Adipocyte (in vitro differentiated cells): Measurements from ENCODE around the gene OSBPL9.

Source experiments
- DNase-seq: peaks from one replicate; pipeline ENCODE4 v3.0.0-alpha.2; 2015; ENCODE audit warnings: low read depth
- H3K27me3 ChIP-seq: replicated peaks from 2 replicates; pipeline ENCODE4 v1.7.0; 2013; ENCODE audit warnings: mild to moderate bottlenecking, low read length, moderate library complexity; ENCODE audit not compliant: control insufficient read depth, insufficient read depth
- H3K36me3 ChIP-seq: 2 replicates; pipeline ENCODE4 v1.7.0; 2013; ENCODE audit warnings: low read length, mild to moderate bottlenecking, moderate library complexity; ENCODE audit not compliant: control insufficient read depth, insufficient read depth, severe bottlenecking
- H3K4me1 ChIP-seq: 2 replicates; pipeline ENCODE4 v1.7.0; 2013; ENCODE audit warnings: mild to moderate bottlenecking, low read length, moderate library complexity; ENCODE audit not compliant: control insufficient read depth, insufficient read depth
- H3K4me3 ChIP-seq: 2 replicates; pipeline ENCODE4 v1.7.0; 2013; ENCODE audit warnings: mild to moderate bottlenecking, low read length, moderate library complexity
- H3K9ac ChIP-seq: 2 replicates; pipeline ENCODE4 v1.7.0; 2013; ENCODE audit warnings: mild to moderate bottlenecking, low read length, moderate library complexity
- H3K9me3 ChIP-seq: 2 replicates; pipeline ENCODE4 v1.7.0; 2013; ENCODE audit warnings: mild to moderate bottlenecking, low read length, moderate library complexity; ENCODE audit not compliant: control insufficient read depth

OSBPL9 gene

GRCh38 chr1:51714374-51715019 lies 97.6 kb downstream of the OSBPL9 start:
- DNase-seq, result no peak
- no peaks in the 10 kb centered on the region for H3K27me3 ChIP-seq
- no peak overlapping the region for H3K4me3 ChIP-seq
- H3K36me3 ChIP-seq, result peaks cover 17% of the 10 kb centered on the region
- H3K9me3 ChIP-seq, result no peaks in the 10 kb centered on the region
- H3K4me1 ChIP-seq, result no peaks in the 10 kb centered on the region
- no peak overlapping the region for H3K9ac ChIP-seq

- Histone ChIP-seq H3K36me3 (peaks cover 17% of the 10 kb centered on the region), H3K9me3 (no peaks in the 10 kb centered on the region), H3K4me3 (no peak overlapping the region), H3K9ac (no peak overlapping the region), H3K27me3 (no peaks in the 10 kb centered on the region), H3K4me1 (no peaks in the 10 kb centered on the region)
- no peak for DNase-seq
These were observed 98.5 kb downstream of the OSBPL9 start for GRCh38 chr1:51715369-51715768.

- Histone ChIP-seq H3K4me1 (no peaks in the 10 kb centered on the region), H3K9ac (no peak overlapping the region), H3K36me3 (peaks cover 22% of the 10 kb centered on the region), H3K27me3 (no peaks in the 10 kb centered on the region), H3K9me3 (no peaks in the 10 kb centered on the region), H3K4me3 (no peak overlapping the region)
- DNase-seq, result no peak
These were observed 99.9 kb downstream of the OSBPL9 start for GRCh38 chr1:51716746-51717145.

GRCh38 chr1:51717842-51718241 lies 101.0 kb downstream of the OSBPL9 start:
- H3K4me1 ChIP-seq, result no peaks in the 10 kb centered on the region
- H3K4me3 ChIP-seq, result no peak overlapping the region

GRCh38 chr1:51719146-51719545 lies 102.3 kb downstream of the OSBPL9 start:
- no peak for DNase-seq

More at GRCh38 chr1:51717842-51718241, 101.0 kb downstream of the OSBPL9 start:
- peaks cover 22% of the 10 kb centered on the region for H3K36me3 ChIP-seq
- H3K9me3 ChIP-seq, result no peaks in the 10 kb centered on the region
- H3K27me3 ChIP-seq, result no peaks in the 10 kb centered on the region
- DNase-seq, result no peak
- H3K9ac ChIP-seq, result no peak overlapping the region

GRCh38 chr1:51724797-51725196 lies 107.9 kb downstream of the OSBPL9 start:
- H3K9me3 ChIP-seq, result no peaks in the 10 kb centered on the region
- H3K27me3 ChIP-seq, result no peaks in the 10 kb centered on the region
- peaks cover 4% of the 10 kb centered on the region for H3K36me3 ChIP-seq
- no peak overlapping the region for H3K9ac ChIP-seq
- DNase-seq, result no peak
- no peak overlapping the region for H3K4me3 ChIP-seq
- no peaks in the 10 kb centered on the region for H3K4me1 ChIP-seq

More at GRCh38 chr1:51719146-51719545, 102.3 kb downstream of the OSBPL9 start:
- no peak overlapping the region for H3K4me3 ChIP-seq
- H3K27me3 ChIP-seq, result no peaks in the 10 kb centered on the region
- no peaks in the 10 kb centered on the region for H3K4me1 ChIP-seq
- no peak overlapping the region for H3K9ac ChIP-seq
- H3K36me3 ChIP-seq, result peaks cover 22% of the 10 kb centered on the region
- H3K9me3 ChIP-seq, result no peaks in the 10 kb centered on the region

GRCh38 chr1:51726051-51726450 lies 109.2 kb downstream of the OSBPL9 start:
- H3K4me1 ChIP-seq, result peaks cover 4% of the 10 kb centered on the region
- DNase-seq, result no peak
- H3K9me3 ChIP-seq, result no peaks in the 10 kb centered on the region
- no peak overlapping the region for H3K4me3 ChIP-seq
- no peak overlapping the region for H3K9ac ChIP-seq
- H3K36me3 ChIP-seq, result peaks cover 3% of the 10 kb centered on the region
- no peaks in the 10 kb centered on the region for H3K27me3 ChIP-seq

- DNase-seq, result no peak
- Histone ChIP-seq H3K36me3 (no peaks in the 10 kb centered on the region), H3K9me3 (no peaks in the 10 kb centered on the region), H3K9ac (no peak overlapping the region), H3K27me3 (no peaks in the 10 kb centered on the region), H3K4me1 (peaks cover 4% of the 10 kb centered on the region), H3K4me3 (no peak overlapping the region)
These were observed 109.8 kb downstream of the OSBPL9 start for GRCh38 chr1:51726544-51727225.

- Histone ChIP-seq H3K9me3 (no peaks in the 10 kb centered on the region), H3K27me3 (no peaks in the 10 kb centered on the region), H3K4me1 (peaks cover 4% of the 10 kb centered on the region), H3K36me3 (no peaks in the 10 kb centered on the region), H3K9ac (no peak overlapping the region), H3K4me3 (no peak overlapping the region)
- DNase-seq, result no peak
These were observed 110.5 kb downstream of the OSBPL9 start for GRCh38 chr1:51727366-51727765.

- no peaks in the 10 kb centered on the region for H3K9me3 ChIP-seq
- H3K4me3 ChIP-seq, result peak overlapping the region; percentile 84
- DNase-seq, result no peak
- peak overlapping the region; percentile 79 for H3K9ac ChIP-seq
- no peaks in the 10 kb centered on the region for H3K27me3 ChIP-seq
- peaks cover 5% of the 10 kb centered on the region for H3K4me1 ChIP-seq
- H3K36me3 ChIP-seq, result no peaks in the 10 kb centered on the region
These were observed 111.8 kb downstream of the OSBPL9 start for GRCh38 chr1:51728611-51729155.

- peak; percentile 87 for DNase-seq
- H3K9ac ChIP-seq, result peak overlapping the region; percentile 79
- peaks cover 11% of the 10 kb centered on the region for H3K4me1 ChIP-seq
- H3K36me3 ChIP-seq, result no peaks in the 10 kb centered on the region
- H3K4me3 ChIP-seq, result peak overlapping the region; percentile 84
- H3K27me3 ChIP-seq, result no peaks in the 10 kb centered on the region
- H3K9me3 ChIP-seq, result no peaks in the 10 kb centered on the region
These were observed 112.4 kb downstream of the OSBPL9 start for GRCh38 chr1:51729156-51729823.
